AG08396 (cell line): ENCODE measurements around the gene HACL1.
"Not testable (repeated sequence)": the region's sequence is repeated elsewhere in the genome, so short reads cannot be mapped to it uniquely, and the experiment has no call there.

Source experiments
- DNase-seq: peaks from one replicate; pipeline ENCODE4 v3.0.0; 2012; ENCODE audit warnings: low spot score, mixed read lengths

HACL1 gene

GRCh38 chr3:15579051-15579450, 22.3 kb downstream of the HACL1 start:
- no peak for DNase-seq

- no peak for DNase-seq
Measured at GRCh38 chr3:15578289-15578867, 23.0 kb downstream of the HACL1 start.

- DNase-seq: no peak
Measured at GRCh38 chr3:15576475-15576874, 24.9 kb downstream of the HACL1 start.

GRCh38 chr3:15575446-15575845, 25.9 kb downstream of the HACL1 start:
- DNase-seq: no peak

- no peak for DNase-seq
Measured at GRCh38 chr3:15572138-15572537, 29.2 kb downstream of the HACL1 start.

GRCh38 chr3:15563190-15563589, 38.2 kb downstream of the HACL1 start:
- DNase-seq: no peak

- no peak for DNase-seq
Measured at GRCh38 chr3:15562560-15562959, 38.8 kb downstream of the HACL1 start.

GRCh38 chr3:15558581-15558980, 42.8 kb downstream of the HACL1 start:
- no peak for DNase-seq

- peak; percentile 39 for DNase-seq
Measured at GRCh38 chr3:15557511-15557946, 43.8 kb downstream of the HACL1 start.

GRCh38 chr3:15556512-15556911, 44.9 kb downstream of the HACL1 start:
- no peak for DNase-seq

GRCh38 chr3:15553749-15554148, 47.6 kb downstream of the HACL1 start:
- DNase-seq: no peak

GRCh38 chr3:15551902-15552301, 49.5 kb downstream of the HACL1 start:
- no peak for DNase-seq

GRCh38 chr3:15549846-15550245, 51.5 kb downstream of the HACL1 start:
- DNase-seq: no peak

- DNase-seq: no peak
Measured at GRCh38 chr3:15542614-15543013, 58.8 kb downstream of the HACL1 start.

- no peak for DNase-seq
Measured at GRCh38 chr3:15541371-15541770, 60.0 kb downstream of the HACL1 start.

GRCh38 chr3:15539066-15539465, 62.3 kb downstream of the HACL1 start:
- no peak for DNase-seq

- DNase-seq: no peak
Measured at GRCh38 chr3:15538345-15538744, 63.0 kb downstream of the HACL1 start.

GRCh38 chr3:15536856-15537255, 64.5 kb downstream of the HACL1 start:
- no peak for DNase-seq

GRCh38 chr3:15535732-15536131, 65.6 kb downstream of the HACL1 start:
- DNase-seq: no peak

GRCh38 chr3:15532614-15533013, 68.8 kb downstream of the HACL1 start:
- DNase-seq: not testable (repeated sequence)

- no peak for DNase-seq
Measured at GRCh38 chr3:15531346-15531745, 70.0 kb downstream of the HACL1 start.

GRCh38 chr3:15528854-15529537, 72.4 kb downstream of the HACL1 start:
- no peak for DNase-seq

GRCh38 chr3:15527031-15527459, 74.3 kb downstream of the HACL1 start:
- DNase-seq: no peak

GRCh38 chr3:15525790-15526189, 75.6 kb downstream of the HACL1 start:
- no peak for DNase-seq
